Measurements from ENCODE around the gene OR5A1.

The OR5A1 gene

DNA sequence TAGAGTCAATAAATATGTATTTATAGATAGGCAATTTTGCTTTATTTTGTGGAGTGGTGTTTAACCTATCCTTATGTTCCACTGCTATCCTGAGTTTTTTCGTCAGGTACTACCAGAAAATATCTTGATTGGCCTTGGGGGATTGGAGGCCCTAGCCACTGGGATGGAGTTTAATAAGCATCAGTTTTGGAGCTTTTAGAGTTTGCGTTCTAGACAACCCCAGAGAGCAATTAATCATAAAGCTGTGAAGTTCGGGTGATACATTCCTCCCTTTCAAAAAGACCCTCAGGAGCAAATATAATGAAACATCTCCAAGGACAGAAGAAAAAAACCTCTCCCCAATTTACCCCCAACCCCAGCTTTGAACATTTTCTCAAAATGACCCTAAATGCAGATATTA, at the start of gene OR5A1:
OR5A1 (plus strand) TSS at position 301 of the 400 bp plus-strand sequence. CDS start 6,700 bp downstream, outside the sequence.
- Histone ChIP-seq H3K36me3 (no peaks in the 10 kb centered on the region), H3K4me1 (no peaks in the 10 kb centered on the region), H3K4me2 (no peak within 1 kb of the TSS), H4K20me1 (no peaks in the 10 kb centered on the region), H3K4me3 (no peak within 1 kb of the TSS), H3K27me3 (no peaks in the 10 kb centered on the region), H3K9me3 (no peaks in the 10 kb centered on the region), H3K9ac (no peak within 1 kb of the TSS), H3K27ac (no peak within 1 kb of the TSS)
- no peak for TF ChIP-seq Cebpa-rat (IDR thresholded peaks at IDR 0.05)

DNA sequence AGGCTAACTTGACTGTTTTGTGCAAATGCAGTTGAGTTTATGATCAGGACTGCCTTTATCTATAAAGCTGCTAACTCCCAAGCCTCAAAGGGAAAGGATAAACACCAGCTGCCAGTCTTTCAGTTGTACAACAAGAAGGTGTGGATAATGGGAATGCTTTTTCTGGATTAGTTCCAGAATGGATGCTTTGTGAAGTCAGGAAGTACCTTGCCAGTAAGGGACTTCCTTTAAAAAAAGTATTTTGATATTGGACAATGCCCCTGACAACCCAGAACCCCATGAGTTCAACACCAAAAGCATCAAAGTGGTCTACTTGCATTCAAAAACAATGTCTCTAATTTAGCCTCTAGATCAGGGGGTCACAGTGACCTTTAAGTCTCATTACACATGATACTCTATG, 42.1 kb upstream of the OR5A1 start:
- H3K27me3 ChIP-seq = no peaks in the 10 kb centered on the region
- H3K4me3 ChIP-seq = no peak overlapping the region
- H3K9ac ChIP-seq = no peak overlapping the region
- no peak overlapping the region for H3K27ac ChIP-seq
- H3K4me2 ChIP-seq = no peak overlapping the region
- TF ChIP-seq Cebpa-rat (IDR thresholded peaks at IDR 0.05) = no peak
- H3K36me3 ChIP-seq = no peaks in the 10 kb centered on the region
- no peaks in the 10 kb centered on the region for H4K20me1 ChIP-seq
- H3K9me3 ChIP-seq = no peaks in the 10 kb centered on the region
- no peaks in the 10 kb centered on the region for H3K4me1 ChIP-seq

DNA sequence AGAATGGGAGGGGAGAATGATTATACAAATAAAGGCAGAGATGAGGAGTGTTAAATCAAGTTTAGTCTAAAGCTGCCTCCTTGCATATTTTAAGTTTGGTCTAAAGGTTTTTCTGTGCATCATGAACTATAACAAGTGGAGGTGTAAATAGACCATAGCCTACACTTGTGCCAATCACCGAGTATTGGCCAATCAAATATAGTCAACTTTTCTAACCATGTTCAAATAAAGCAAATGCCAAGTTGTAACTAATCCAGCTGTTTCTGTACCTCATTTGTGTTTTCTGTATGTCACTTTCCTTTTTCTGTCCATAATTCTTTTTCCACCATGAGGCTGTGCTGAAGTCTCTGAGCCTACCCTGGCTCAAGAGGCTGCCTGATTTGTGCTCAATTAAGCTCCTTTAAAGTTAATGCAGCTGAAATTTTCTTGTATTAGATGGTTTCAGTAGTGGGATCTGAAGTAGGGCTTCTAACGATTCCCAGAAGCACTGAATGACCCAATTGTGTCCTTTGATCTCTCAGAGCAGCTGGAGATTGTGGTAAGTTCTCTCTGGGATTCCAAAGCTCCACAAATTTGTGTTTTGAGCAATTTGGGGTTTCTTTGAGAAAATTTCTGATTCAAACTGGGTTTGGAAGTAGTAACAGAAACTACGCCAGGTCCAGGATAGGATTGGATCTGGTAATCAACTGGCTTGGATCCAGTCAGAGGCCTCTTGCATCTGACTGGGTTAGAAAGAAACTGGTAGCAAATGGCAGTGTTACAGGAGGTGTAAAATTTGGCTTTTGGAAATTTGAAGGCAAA, 35.6 kb upstream of the OR5A1 start:
- no peaks in the 10 kb centered on the region for H3K36me3 ChIP-seq
- no peaks in the 10 kb centered on the region for H3K4me1 ChIP-seq
- no peak overlapping the region for H3K9ac ChIP-seq
- no peak for TF ChIP-seq Cebpa-rat (IDR thresholded peaks at IDR 0.05)
- H4K20me1 ChIP-seq = no peaks in the 10 kb centered on the region
- H3K4me2 ChIP-seq = no peak overlapping the region
- H3K9me3 ChIP-seq = peaks cover 32% of the 10 kb centered on the region
- no peaks in the 10 kb centered on the region for H3K27me3 ChIP-seq
- H3K27ac ChIP-seq = no peak overlapping the region
- H3K4me3 ChIP-seq = no peak overlapping the region

DNA sequence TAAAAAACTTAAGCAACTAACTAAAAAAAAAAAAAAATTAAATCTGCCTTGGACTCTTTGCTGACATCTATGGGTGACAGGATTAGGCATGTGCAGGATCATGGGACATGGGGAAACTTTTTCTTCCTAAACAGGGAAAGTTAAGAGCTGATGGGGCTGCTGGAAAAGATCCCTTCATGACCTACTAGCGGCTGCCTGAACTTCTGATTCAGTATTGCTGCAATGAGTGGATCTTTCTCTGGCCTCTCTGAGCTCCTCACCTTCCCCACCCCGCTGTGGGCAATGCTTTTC, 35.1 kb upstream of the OR5A1 start:
- no peak for TF ChIP-seq Cebpa-rat (IDR thresholded peaks at IDR 0.05)
- Histone ChIP-seq H3K9me3 (peaks cover 32% of the 10 kb centered on the region), H3K36me3 (no peaks in the 10 kb centered on the region), H3K4me3 (no peak overlapping the region), H3K9ac (no peak overlapping the region), H3K4me1 (no peaks in the 10 kb centered on the region), H3K27ac (no peak overlapping the region), H3K4me2 (no peak overlapping the region), H3K27me3 (no peaks in the 10 kb centered on the region), H4K20me1 (no peaks in the 10 kb centered on the region)

DNA sequence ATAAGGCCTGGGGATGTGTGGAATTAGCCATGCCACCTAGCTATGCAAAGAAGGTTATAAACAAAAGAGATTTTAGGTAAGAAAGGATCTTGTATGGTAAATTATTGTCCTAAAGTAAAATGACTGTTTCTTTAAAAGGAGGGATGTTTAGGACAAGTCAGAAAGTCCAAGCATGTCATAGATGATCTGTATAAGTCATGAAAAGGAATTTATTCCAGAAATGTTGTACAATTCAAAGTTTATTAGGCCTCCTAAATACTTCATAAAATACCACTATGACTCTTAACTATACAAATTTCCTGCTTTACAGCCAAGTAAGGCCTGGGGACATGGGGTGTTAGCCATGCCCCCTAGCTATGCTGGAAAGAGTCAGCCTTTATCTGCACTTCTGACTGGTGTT, 32.7 kb upstream of the OR5A1 start:
- no peaks in the 10 kb centered on the region for H3K4me1 ChIP-seq
- no peak overlapping the region for H3K27ac ChIP-seq
- H3K36me3 ChIP-seq = no peaks in the 10 kb centered on the region
- H3K9ac ChIP-seq = no peak overlapping the region
- H3K27me3 ChIP-seq = no peaks in the 10 kb centered on the region
- no peak overlapping the region for H3K4me3 ChIP-seq
- no peaks in the 10 kb centered on the region for H4K20me1 ChIP-seq
- H3K9me3 ChIP-seq = peaks cover 35% of the 10 kb centered on the region
- TF ChIP-seq Cebpa-rat (IDR thresholded peaks at IDR 0.05) = no peak
- no peak overlapping the region for H3K4me2 ChIP-seq

DNA sequence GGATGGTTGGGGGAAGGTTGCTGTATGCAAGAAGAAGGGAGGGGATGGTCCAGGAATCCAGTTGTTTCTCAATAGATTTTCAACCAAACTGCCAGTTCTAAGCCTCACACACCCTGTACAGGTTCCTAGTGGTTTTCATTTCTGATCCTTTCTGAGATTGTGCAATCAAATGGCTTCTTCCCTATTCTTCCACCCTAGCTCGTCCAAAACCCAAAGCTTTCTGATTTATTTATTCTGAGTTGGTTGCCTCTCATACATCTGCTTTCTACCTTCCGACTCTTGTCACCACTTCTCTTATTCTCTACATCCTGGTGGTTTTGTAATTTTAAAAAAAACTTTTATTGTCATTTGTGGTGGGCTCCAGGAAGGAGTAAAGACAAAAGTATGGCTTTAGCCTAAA, 22.6 kb upstream of the OR5A1 start:
- 0 out of 2 replicates have a peak, but pooled peaks have one; percentile 48 for TF ChIP-seq Cebpa-rat (IDR thresholded peaks at IDR 0.05)
- no peaks in the 10 kb centered on the region for H3K4me1 ChIP-seq
- no peaks in the 10 kb centered on the region for H4K20me1 ChIP-seq
- H3K4me2 ChIP-seq = no peak overlapping the region
- no peak overlapping the region for H3K4me3 ChIP-seq
- peaks cover 19% of the 10 kb centered on the region for H3K9me3 ChIP-seq
- H3K27me3 ChIP-seq = no peaks in the 10 kb centered on the region
- H3K27ac ChIP-seq = no peak overlapping the region
- no peak overlapping the region for H3K9ac ChIP-seq
- H3K36me3 ChIP-seq = no peaks in the 10 kb centered on the region

DNA sequence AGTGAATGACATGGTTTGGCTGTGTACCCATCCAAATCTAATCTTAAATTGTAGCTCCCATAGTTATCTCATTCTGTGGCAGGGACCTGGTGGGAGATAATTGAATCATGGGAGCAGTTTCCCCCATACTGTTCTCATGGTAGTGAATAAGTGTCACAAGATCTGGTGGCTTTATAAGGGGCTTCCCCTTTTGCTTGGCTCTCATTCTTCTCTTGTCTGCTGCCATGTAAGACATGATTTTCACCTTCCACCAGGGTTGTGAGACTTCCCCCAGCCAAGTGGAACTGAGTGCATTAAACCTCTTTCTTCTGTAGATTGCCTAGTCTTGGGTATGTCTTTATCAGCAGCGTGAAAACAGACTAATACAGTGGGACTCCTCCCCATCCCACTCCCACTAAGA, 21.2 kb upstream of the OR5A1 start:
- Histone ChIP-seq H3K36me3 (no peaks in the 10 kb centered on the region), H3K27ac (no peak overlapping the region), H3K4me2 (no peak overlapping the region), H3K4me1 (no peaks in the 10 kb centered on the region), H3K27me3 (no peaks in the 10 kb centered on the region), H4K20me1 (no peaks in the 10 kb centered on the region), H3K9ac (no peak overlapping the region), H3K4me3 (no peak overlapping the region), H3K9me3 (peaks cover 4% of the 10 kb centered on the region)
- no peak for TF ChIP-seq Cebpa-rat (IDR thresholded peaks at IDR 0.05)

DNA sequence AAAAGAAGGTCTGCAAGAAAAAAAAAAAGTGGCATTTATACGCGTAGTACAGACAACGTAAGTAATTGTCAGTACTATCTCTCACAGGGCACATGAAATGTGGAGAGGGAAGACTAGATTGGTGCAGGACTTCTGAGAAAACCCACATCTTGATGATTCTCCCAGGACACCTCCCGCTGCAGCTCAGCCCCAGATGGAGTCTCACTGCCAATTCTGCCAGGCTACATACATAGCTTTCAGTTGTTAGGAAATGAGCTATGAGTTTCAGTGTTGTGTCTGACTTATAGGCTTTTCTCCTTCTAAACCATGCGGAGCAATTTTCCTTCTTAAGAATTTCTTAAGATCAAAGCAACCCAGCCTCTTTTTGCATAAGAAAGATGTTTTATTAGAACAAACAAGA, 19.7 kb upstream of the OR5A1 start:
- Histone ChIP-seq H3K9ac (no peak overlapping the region), H3K27ac (no peak overlapping the region), H3K4me1 (no peaks in the 10 kb centered on the region), H3K4me3 (no peak overlapping the region), H3K4me2 (no peak overlapping the region), H3K9me3 (no peaks in the 10 kb centered on the region), H4K20me1 (no peaks in the 10 kb centered on the region), H3K36me3 (no peaks in the 10 kb centered on the region), H3K27me3 (no peaks in the 10 kb centered on the region)
- no peak for TF ChIP-seq Cebpa-rat (IDR thresholded peaks at IDR 0.05)

DNA sequence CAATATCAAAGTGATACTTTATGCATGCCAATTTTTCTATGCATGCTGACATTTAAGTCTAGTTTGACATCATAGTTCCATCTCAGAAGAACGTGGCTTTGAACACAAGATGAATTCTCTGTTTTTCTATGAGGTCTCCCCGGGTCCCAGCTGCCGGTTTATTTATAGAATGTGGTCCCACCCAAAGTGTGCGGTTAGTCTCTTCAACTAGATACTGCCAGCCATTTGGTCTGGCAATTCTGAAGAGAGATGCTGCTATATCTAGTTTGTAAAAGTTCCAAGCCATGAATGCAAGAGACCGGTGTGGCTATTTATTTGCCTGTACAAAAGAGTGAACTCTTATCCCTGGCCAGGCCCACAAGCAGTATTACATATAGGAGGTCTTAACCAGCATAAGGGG, 19.2 kb upstream of the OR5A1 start:
- Histone ChIP-seq H3K27ac (no peak overlapping the region), H3K9ac (no peak overlapping the region), H3K4me3 (no peak overlapping the region), H3K27me3 (no peaks in the 10 kb centered on the region), H3K36me3 (no peaks in the 10 kb centered on the region), H3K4me1 (peaks cover under 1% of the 10 kb centered on the region), H3K4me2 (no peak overlapping the region), H3K9me3 (no peaks in the 10 kb centered on the region), H4K20me1 (no peaks in the 10 kb centered on the region)
- no peak for TF ChIP-seq Cebpa-rat (IDR thresholded peaks at IDR 0.05)

DNA sequence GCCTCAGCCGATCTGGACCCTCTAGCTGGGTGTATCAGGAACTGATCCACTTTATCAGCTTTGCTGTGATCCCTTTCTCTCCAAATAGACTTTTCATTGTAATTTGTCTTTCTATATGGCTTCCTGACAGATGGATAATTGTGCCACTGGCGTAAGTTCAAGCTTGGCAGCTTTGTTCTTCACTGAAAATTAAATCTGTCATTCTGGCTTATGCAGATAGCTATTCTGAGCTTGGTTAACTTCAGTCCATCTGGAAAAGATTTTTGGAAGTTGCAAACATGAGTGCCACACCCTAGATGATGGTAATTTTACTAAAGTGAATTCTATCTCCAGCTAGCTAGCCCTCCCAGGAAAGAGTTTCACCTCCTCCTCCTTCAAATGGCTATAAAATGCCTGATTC, 18.1 kb upstream of the OR5A1 start:
- H3K4me3 ChIP-seq = no peak overlapping the region
- H3K27me3 ChIP-seq = no peaks in the 10 kb centered on the region
- H4K20me1 ChIP-seq = no peaks in the 10 kb centered on the region
- H3K4me1 ChIP-seq = peaks cover 12% of the 10 kb centered on the region
- no peaks in the 10 kb centered on the region for H3K9me3 ChIP-seq
- H3K36me3 ChIP-seq = no peaks in the 10 kb centered on the region
- H3K4me2 ChIP-seq = no peak overlapping the region
- no peak overlapping the region for H3K9ac ChIP-seq
- no peak for TF ChIP-seq Cebpa-rat (IDR thresholded peaks at IDR 0.05)
- no peak overlapping the region for H3K27ac ChIP-seq

DNA sequence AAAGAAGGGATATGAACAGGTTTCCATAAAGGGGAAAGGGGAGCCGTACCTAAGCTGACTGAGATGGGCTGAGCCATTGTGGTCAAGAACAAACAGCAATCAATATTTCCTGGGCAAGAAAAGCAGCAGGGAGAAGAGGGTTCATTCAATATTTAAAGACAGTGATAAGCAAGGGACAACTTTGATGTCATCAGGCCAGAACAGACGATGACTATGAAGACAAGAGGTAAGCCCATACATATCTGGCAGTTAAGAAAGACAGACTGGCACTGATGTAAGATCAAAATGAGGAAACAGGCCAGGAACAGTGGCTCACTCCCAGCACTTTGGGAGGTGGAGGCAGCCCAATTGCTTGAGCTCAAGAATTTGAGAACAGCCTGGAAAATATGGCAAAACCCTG, 12.4 kb upstream of the OR5A1 start:
- Histone ChIP-seq H3K9ac (no peak overlapping the region), H3K27me3 (no peaks in the 10 kb centered on the region), H4K20me1 (no peaks in the 10 kb centered on the region), H3K9me3 (no peaks in the 10 kb centered on the region), H3K4me3 (no peak overlapping the region), H3K4me2 (no peak overlapping the region), H3K4me1 (peaks cover 12% of the 10 kb centered on the region), H3K36me3 (no peaks in the 10 kb centered on the region), H3K27ac (no peak overlapping the region)
- TF ChIP-seq Cebpa-rat (IDR thresholded peaks at IDR 0.05) = no peak

All from BLaER1 (cell line).